ENCODE measurements around the gene FBXL7. TPM values are rescaled to one million over a fixed set of nuclear protein-coding genes. Genes with fewer than 3 reads are reported as not detected.

Gene FBXL7
- total and polyA plus RNA-seq, 2 experiments from 2014 or later, result 4.5 to 15.2 TPM

DNA sequence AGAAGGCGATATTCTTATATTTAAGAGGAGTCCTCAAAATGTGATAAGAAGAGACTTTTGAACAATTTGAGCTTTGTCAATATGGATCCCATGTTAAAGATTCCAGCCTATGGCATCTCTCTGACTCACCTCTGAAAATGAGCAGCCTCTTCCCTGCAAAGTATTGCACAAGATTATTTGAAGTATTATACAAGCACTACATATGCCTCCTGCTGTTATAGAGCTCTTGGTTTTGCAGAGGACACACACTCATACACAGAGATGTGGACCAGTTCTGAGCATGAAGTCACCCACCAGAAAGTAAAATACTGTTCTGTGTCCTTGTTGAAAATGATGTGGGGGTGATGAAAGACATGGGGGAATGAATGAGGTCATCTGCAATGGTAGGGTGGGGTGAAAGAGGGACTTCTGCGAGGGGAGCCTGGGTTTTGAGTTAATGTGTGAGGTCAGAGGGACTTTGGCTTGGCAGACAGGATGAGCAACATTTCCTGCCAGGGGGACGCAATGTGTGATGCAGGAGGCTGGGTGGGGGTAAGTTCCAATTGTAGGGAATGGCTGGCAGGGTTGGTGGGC lies 25.8 kb downstream of the FBXL7 start:
- peaks cover 8% of the 10 kb centered on the region for H4K20me1 ChIP-seq (replicated peaks; ENCODE audit: insufficient read depth)
- ATAC-seq, result no peak

More for the DNA sequence above, 25.8 kb downstream of the FBXL7 start:
- Mint-ChIP-seq H3K4me1 (peaks cover 24% of the 10 kb centered on the region), H3K27me3 (ENCODE audit: insufficient read depth, low read depth, poor library complexity) (peaks cover 3% of the 10 kb centered on the region), H3K9me3 (no peaks in the 10 kb centered on the region; the same call in 2 of the 3 replicates), H3K36me3 (ENCODE audit: low read depth) (peaks cover 3% of the 10 kb centered on the region; the same call in 1 of the 3 replicates), H3K27ac (no peak overlapping the region), H3K4me3 (no peak overlapping the region)
- no peak overlapping the region for H3K4me3 ChIP-seq
- H2AFZ ChIP-seq, result no peak overlapping the region
- peaks cover 64% of the 10 kb centered on the region for H3K79me2 ChIP-seq (replicated peaks; ENCODE audit: insufficient read depth)
- no peaks in the 10 kb centered on the region for H3K36me3 ChIP-seq (ENCODE audit: insufficient read depth)
- H3K9me2 ChIP-seq (ENCODE audit: insufficient read depth), result no peaks in the 10 kb centered on the region
- peaks cover 20% of the 10 kb centered on the region for H3K4me1 ChIP-seq (ENCODE audit: insufficient read depth)
- H3K27me3 ChIP-seq (ENCODE audit: insufficient read depth), result no peaks in the 10 kb centered on the region
- no peak overlapping the region for H3K27ac ChIP-seq (ENCODE audit: low read depth)
- DNase-seq (ENCODE audit: low spot score), result no peak
- TF ChIP-seq POLR2AphosphoS5 (IDR thresholded peaks at IDR 0.05; ENCODE audit: low read depth), result no peak
- no peak for TF ChIP-seq NANOG (IDR thresholded peaks at IDR 0.05; ENCODE audit: borderline replicate concordance)
- TF ChIP-seq, protein P1, sequence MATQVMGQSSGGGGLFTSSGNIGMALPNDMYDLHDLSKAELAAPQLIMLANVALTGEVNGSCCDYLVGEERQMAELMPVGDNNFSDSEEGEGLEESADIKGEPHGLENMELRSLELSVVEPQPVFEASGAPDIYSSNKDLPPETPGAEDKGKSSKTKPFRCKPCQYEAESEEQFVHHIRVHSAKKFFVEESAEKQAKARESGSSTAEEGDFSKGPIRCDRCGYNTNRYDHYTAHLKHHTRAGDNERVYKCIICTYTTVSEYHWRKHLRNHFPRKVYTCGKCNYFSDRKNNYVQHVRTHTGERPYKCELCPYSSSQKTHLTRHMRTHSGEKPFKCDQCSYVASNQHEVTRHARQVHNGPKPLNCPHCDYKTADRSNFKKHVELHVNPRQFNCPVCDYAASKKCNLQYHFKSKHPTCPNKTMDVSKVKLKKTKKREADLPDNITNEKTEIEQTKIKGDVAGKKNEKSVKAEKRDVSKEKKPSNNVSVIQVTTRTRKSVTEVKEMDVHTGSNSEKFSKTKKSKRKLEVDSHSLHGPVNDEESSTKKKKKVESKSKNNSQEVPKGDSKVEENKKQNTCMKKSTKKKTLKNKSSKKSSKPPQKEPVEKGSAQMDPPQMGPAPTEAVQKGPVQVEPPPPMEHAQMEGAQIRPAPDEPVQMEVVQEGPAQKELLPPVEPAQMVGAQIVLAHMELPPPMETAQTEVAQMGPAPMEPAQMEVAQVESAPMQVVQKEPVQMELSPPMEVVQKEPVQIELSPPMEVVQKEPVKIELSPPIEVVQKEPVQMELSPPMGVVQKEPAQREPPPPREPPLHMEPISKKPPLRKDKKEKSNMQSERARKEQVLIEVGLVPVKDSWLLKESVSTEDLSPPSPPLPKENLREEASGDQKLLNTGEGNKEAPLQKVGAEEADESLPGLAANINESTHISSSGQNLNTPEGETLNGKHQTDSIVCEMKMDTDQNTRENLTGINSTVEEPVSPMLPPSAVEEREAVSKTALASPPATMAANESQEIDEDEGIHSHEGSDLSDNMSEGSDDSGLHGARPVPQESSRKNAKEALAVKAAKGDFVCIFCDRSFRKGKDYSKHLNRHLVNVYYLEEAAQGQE (IDR thresholded peaks at IDR 0.05; ENCODE audit: unreplicated experiment), result no peak
- TF ChIP-seq EZH2 (IDR thresholded peaks at IDR 0.05; ENCODE audit: low read depth, unreplicated experiment), result no peak
- no peak for TF ChIP-seq EZH2phosphoT487 (IDR thresholded peaks at IDR 0.05; ENCODE audit: unreplicated experiment)
- no peak for TF ChIP-seq JUNB (IDR thresholded peaks at IDR 0.05; ENCODE audit: unreplicated experiment)
- TF ChIP-seq, protein P2, sequence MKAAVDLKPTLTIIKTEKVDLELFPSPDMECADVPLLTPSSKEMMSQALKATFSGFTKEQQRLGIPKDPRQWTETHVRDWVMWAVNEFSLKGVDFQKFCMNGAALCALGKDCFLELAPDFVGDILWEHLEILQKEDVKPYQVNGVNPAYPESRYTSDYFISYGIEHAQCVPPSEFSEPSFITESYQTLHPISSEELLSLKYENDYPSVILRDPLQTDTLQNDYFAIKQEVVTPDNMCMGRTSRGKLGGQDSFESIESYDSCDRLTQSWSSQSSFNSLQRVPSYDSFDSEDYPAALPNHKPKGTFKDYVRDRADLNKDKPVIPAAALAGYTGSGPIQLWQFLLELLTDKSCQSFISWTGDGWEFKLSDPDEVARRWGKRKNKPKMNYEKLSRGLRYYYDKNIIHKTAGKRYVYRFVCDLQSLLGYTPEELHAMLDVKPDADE (IDR thresholded peaks at IDR 0.05), result no peak
- TF ChIP-seq, protein P3, sequence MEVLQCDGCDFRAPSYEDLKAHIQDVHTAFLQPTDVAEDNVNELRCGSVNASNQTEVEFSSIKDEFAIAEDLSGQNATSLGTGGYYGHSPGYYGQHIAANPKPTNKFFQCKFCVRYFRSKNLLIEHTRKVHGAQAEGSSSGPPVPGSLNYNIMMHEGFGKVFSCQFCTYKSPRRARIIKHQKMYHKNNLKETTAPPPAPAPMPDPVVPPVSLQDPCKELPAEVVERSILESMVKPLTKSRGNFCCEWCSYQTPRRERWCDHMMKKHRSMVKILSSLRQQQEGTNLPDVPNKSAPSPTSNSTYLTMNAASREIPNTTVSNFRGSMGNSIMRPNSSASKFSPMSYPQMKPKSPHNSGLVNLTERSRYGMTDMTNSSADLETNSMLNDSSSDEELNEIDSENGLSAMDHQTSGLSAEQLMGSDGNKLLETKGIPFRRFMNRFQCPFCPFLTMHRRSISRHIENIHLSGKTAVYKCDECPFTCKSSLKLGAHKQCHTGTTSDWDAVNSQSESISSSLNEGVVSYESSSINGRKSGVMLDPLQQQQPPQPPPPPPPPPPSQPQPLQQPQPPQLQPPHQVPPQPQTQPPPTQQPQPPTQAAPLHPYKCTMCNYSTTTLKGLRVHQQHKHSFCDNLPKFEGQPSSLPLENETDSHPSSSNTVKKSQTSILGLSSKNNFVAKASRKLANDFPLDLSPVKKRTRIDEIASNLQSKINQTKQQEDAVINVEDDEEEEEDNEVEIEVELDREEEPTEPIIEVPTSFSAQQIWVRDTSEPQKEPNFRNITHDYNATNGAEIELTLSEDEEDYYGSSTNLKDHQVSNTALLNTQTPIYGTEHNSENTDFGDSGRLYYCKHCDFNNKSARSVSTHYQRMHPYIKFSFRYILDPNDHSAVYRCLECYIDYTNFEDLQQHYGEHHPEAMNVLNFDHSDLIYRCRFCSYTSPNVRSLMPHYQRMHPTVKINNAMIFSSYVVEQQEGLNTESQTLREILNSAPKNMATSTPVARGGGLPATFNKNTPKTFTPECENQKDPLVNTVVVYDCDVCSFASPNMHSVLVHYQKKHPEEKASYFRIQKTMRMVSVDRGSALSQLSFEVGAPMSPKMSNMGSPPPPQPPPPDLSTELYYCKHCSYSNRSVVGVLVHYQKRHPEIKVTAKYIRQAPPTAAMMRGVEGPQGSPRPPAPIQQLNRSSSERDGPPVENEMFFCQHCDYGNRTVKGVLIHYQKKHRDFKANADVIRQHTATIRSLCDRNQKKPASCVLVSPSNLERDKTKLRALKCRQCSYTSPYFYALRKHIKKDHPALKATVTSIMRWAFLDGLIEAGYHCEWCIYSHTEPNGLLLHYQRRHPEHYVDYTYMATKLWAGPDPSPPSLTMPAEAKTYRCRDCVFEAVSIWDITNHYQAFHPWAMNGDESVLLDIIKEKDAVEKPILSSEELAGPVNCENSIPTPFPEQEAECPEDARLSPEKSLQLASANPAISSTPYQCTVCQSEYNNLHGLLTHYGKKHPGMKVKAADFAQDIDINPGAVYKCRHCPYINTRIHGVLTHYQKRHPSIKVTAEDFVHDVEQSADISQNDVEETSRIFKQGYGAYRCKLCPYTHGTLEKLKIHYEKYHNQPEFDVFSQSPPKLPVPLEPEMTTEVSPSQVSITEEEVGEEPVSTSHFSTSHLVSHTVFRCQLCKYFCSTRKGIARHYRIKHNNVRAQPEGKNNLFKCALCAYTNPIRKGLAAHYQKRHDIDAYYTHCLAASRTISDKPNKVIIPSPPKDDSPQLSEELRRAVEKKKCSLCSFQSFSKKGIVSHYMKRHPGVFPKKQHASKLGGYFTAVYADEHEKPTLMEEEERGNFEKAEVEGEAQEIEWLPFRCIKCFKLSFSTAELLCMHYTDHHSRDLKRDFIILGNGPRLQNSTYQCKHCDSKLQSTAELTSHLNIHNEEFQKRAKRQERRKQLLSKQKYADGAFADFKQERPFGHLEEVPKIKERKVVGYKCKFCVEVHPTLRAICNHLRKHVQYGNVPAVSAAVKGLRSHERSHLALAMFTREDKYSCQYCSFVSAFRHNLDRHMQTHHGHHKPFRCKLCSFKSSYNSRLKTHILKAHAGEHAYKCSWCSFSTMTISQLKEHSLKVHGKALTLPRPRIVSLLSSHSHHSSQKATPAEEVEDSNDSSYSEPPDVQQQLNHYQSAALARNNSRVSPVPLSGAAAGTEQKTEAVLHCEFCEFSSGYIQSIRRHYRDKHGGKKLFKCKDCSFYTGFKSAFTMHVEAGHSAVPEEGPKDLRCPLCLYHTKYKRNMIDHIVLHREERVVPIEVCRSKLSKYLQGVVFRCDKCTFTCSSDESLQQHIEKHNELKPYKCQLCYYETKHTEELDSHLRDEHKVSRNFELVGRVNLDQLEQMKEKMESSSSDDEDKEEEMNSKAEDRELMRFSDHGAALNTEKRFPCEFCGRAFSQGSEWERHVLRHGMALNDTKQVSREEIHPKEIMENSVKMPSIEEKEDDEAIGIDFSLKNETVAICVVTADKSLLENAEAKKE (CRISPR knock-in tag; IDR thresholded peaks at IDR 0.05), result no peak
- TF ChIP-seq, protein P4, sequence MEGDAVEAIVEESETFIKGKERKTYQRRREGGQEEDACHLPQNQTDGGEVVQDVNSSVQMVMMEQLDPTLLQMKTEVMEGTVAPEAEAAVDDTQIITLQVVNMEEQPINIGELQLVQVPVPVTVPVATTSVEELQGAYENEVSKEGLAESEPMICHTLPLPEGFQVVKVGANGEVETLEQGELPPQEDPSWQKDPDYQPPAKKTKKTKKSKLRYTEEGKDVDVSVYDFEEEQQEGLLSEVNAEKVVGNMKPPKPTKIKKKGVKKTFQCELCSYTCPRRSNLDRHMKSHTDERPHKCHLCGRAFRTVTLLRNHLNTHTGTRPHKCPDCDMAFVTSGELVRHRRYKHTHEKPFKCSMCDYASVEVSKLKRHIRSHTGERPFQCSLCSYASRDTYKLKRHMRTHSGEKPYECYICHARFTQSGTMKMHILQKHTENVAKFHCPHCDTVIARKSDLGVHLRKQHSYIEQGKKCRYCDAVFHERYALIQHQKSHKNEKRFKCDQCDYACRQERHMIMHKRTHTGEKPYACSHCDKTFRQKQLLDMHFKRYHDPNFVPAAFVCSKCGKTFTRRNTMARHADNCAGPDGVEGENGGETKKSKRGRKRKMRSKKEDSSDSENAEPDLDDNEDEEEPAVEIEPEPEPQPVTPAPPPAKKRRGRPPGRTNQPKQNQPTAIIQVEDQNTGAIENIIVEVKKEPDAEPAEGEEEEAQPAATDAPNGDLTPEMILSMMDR (conservative IDR thresholded peaks at IDR 0.05; ENCODE audit: low read depth in 2 of 2), result no peak
- TF ChIP-seq ZNF331 (CRISPR knock-in tag; IDR thresholded peaks at IDR 0.05; ENCODE audit: low read depth), result no peak
- TF ChIP-seq STAT1 (IDR thresholded peaks at IDR 0.05; ENCODE audit: unreplicated experiment), result no peak
- H3F3A ChIP-seq (replicated peaks; ENCODE audit: low read depth), result no peaks in the 10 kb centered on the region
- no peak overlapping the region for H3K4me2 ChIP-seq
